Large intestine (tissue), 3 donors: ENCODE measurements around the gene SESN3. TPM values are rescaled to one million over a fixed set of nuclear protein-coding genes. Genes with fewer than 3 reads are reported as not detected.
A peak's percentile ranks its signal among the peaks of the same experiment; 100 is the strongest.
"Not testable (repeated sequence)": the region's sequence is repeated elsewhere in the genome, so short reads cannot be mapped to it uniquely, and the experiment has no call there.

Experiments used
- DNase-seq, 2 donors: peaks; one replicate each; pipeline versions ENCODE4 v3.0.0 to v3.0.0-alpha.2; 2013
- H3K27ac ChIP-seq: one replicate; pipeline ENCODE4 v1.5.1; 2013; ENCODE audit warnings: low read length
- H3K27me3 ChIP-seq: 2 replicates; pipeline ENCODE4 v1.6.1; 2013; ENCODE audit warnings: low read length; ENCODE audit not compliant: control insufficient read depth, insufficient read depth
- H3K36me3 ChIP-seq: 2 replicates; pipeline ENCODE4 v1.6.1; 2013; ENCODE audit warnings: low read length; ENCODE audit not compliant: control insufficient read depth, insufficient read depth
- H3K4me1 ChIP-seq: one replicate; pipeline ENCODE4 v1.6.1; 2013; ENCODE audit warnings: low read length; ENCODE audit not compliant: control insufficient read depth, insufficient read depth
- H3K4me3 ChIP-seq: one replicate; pipeline ENCODE4 v1.5.1; 2013; ENCODE audit warnings: low read length
- H3K9me3 ChIP-seq: one replicate; pipeline ENCODE4 v1.6.1; 2013; ENCODE audit warnings: mild to moderate bottlenecking, low read depth, low read length, moderate library complexity; ENCODE audit not compliant: control insufficient read depth
- WGBS: methylation state at CpG from one replicate; pipeline ENCODE4 v1.1.5; 2013; ENCODE audit warnings: low lambda C conversion rate; ENCODE audit not compliant: insufficient coverage; 5-methylcytosine and 5-hydroxymethylcytosine counted together
- polyA plus RNA-seq: library from polyadenylated mRNA; unstranded; fragments of 120-200 nt; gene quantifications from one replicate; pipeline ENCODE4 v1.2.1, GENCODE V29; 2013

Gene SESN3
- polyA plus RNA-seq, 1 donor: 37.2 TPM

GRCh38 chr11:95251896-95252295, 20.9 kb upstream of the SESN3 start:
- H3K36me3 ChIP-seq, H3K27ac ChIP-seq, H3K9me3 ChIP-seq, H3K4me3 ChIP-seq, DNase-seq, H3K27me3 ChIP-seq: not testable (repeated sequence)
- H3K4me1 ChIP-seq: peaks cover 39% of the 10 kb centered on the region
- WGBS: no CpG with 5 or more reads among the region's 6 CpGs

- Histone ChIP-seq H3K4me3 (no peak overlapping the region), H3K9me3 (no peaks in the 10 kb centered on the region), H3K27me3 (no peaks in the 10 kb centered on the region), H3K4me1 (peaks cover 26% of the 10 kb centered on the region), H3K27ac (no peak overlapping the region), H3K36me3 (no peaks in the 10 kb centered on the region)
- WGBS: 73% methylated on average over 2 of the region's 4 CpGs
- DNase-seq: no peak
These were observed 17.9 kb upstream of the SESN3 start for GRCh38 chr11:95248666-95249467.

GRCh38 chr11:95247883-95248282, 16.9 kb upstream of the SESN3 start:
- Histone ChIP-seq H3K4me3 (no peak overlapping the region), H3K27ac (no peak overlapping the region), H3K9me3 (no peaks in the 10 kb centered on the region), H3K27me3 (no peaks in the 10 kb centered on the region), H3K36me3 (no peaks in the 10 kb centered on the region), H3K4me1 (peaks cover 22% of the 10 kb centered on the region)
- WGBS: 100% methylated on average over 2 of the region's 3 CpGs
- no peak for DNase-seq

- H3K36me3 ChIP-seq: no peaks in the 10 kb centered on the region
- no CpG with 5 or more reads among the region's 1 CpG for WGBS
- H3K4me3 ChIP-seq: no peak overlapping the region
These were observed 16.2 kb upstream of the SESN3 start for GRCh38 chr11:95247127-95247684.

GRCh38 chr11:95245581-95245980, 14.6 kb upstream of the SESN3 start:
- H3K27ac ChIP-seq: peak overlapping the region; percentile 80
- H3K36me3 ChIP-seq: no peaks in the 10 kb centered on the region
- H3K9me3 ChIP-seq: no peaks in the 10 kb centered on the region
- peaks cover 33% of the 10 kb centered on the region for H3K4me1 ChIP-seq
- no peak overlapping the region for H3K4me3 ChIP-seq
- H3K27me3 ChIP-seq: no peaks in the 10 kb centered on the region
- no peak for DNase-seq
- WGBS: no CpG with 5 or more reads among the region's 1 CpG

More at GRCh38 chr11:95247127-95247684, 16.2 kb upstream of the SESN3 start:
- Histone ChIP-seq H3K9me3 (no peaks in the 10 kb centered on the region), H3K4me1 (peaks cover 21% of the 10 kb centered on the region), H3K27ac (no peak overlapping the region), H3K27me3 (no peaks in the 10 kb centered on the region)
- DNase-seq: no peak

GRCh38 chr11:95245038-95245437, 14.0 kb upstream of the SESN3 start:
- DNase-seq: peak; percentile 46 to 65
- Histone ChIP-seq H3K27me3 (no peaks in the 10 kb centered on the region), H3K9me3 (no peaks in the 10 kb centered on the region), H3K36me3 (no peaks in the 10 kb centered on the region), H3K4me1 (peaks cover 35% of the 10 kb centered on the region), H3K4me3 (no peak overlapping the region), H3K27ac (peak overlapping the region; percentile 80)
- 49% methylated on average over 2 of the region's 3 CpGs for WGBS

DNA sequence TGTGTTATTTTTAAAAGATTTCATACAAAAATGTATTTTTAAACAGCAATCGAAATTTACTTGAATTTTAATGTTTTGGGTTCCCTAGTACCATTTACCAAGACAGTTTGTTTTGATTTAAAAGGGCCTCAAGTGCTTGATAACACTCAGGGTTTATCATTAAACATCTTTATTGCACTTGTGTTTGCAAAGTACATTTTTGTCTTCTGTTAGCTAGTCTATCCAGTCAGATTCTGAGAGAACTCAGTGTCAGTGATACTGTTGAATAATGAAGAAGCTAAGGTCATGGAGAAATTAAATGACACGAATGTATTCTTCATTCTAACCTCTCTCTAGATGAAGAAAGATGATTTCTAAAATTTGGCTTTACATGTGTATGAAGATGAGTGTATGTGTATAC, 12.7 kb upstream of the SESN3 start:
- H3K9me3 ChIP-seq: no peaks in the 10 kb centered on the region
- DNase-seq: peak in 1 of 2 donors; percentile 61
- no peaks in the 10 kb centered on the region for H3K36me3 ChIP-seq
- peaks cover 39% of the 10 kb centered on the region for H3K4me1 ChIP-seq
- H3K4me3 ChIP-seq: no peak overlapping the region
- no peaks in the 10 kb centered on the region for H3K27me3 ChIP-seq
- WGBS: no CpG with 5 or more reads among the region's 2 CpGs
- H3K27ac ChIP-seq: peak overlapping the region; percentile 80

DNA sequence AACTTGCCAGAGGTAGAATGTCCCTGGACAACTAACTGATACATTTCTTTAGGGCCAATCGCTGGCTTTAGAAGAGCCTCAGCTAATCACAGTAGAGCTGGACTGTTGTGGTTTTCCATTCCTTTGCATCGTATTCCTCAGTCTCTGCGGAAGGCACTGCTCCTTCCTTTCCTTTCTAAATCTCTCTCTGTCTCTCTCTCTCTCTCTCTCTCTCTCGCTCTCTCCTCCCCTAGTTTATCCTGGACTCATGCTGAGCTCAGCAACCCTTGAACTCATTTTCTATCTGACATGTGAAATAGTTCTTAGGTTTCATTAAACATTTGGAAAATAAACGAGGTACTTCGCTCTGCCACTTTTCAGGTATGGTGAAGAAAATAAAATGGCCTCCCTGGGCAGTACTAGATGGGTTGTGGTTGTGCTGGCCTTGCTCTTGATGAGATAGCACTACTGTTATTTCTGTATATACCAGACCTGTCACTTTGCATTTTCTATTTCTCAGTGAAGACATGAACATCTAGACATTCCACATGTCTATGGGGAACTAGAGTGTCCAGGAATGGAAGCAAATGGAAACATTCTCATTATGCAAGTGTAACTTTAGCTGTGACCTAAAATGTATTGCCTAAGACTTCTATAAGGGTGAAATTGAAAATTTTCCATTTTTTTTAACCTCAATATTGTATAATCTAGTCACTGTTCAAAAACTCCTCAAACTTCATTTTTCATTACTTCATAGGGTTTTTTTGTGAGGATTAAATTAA, 12.0 kb upstream of the SESN3 start:
- H3K27ac ChIP-seq: peak overlapping the region; percentile 80

GRCh38 chr11:95242091-95242844, 11.3 kb upstream of the SESN3 start:
- Histone ChIP-seq H3K4me3 (no peak overlapping the region), H3K9me3 (no peaks in the 10 kb centered on the region), H3K27me3 (no peaks in the 10 kb centered on the region), H3K36me3 (no peaks in the 10 kb centered on the region), H3K27ac (peak overlapping the region; percentile 80), H3K4me1 (peaks cover 39% of the 10 kb centered on the region)
- peak in 1 of 2 donors; percentile 64 for DNase-seq
- 20% methylated on average over 6 of the region's 8 CpGs for WGBS

More for the DNA sequence above, 12.0 kb upstream of the SESN3 start:
- DNase-seq: peak in 1 of 2 donors; percentile 64
- 50% methylated on average over 2 of the region's 6 CpGs for WGBS
- Histone ChIP-seq H3K27me3 (no peaks in the 10 kb centered on the region), H3K4me3 (no peak overlapping the region), H3K36me3 (no peaks in the 10 kb centered on the region), H3K9me3 (no peaks in the 10 kb centered on the region), H3K4me1 (peaks cover 39% of the 10 kb centered on the region)

DNA sequence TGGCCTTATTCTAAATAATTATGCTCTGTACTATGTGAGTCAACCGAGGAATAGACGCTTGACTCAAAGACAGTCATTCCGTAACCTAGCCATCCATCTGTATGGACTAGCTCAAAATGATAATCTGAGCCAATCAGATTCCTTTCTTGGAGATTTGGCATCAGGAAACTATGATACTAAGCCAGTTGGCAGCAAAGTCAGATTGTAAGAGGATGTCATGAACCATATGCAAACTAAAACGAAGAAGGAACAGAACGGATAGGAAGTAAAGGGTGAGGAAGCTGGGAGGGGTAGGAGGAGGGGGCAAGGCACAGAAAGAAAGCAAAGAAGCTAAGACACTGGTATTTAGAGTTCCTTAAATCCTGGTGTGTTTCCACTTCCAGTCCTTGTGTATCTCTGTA, 10.7 kb upstream of the SESN3 start:
- peaks cover 39% of the 10 kb centered on the region for H3K4me1 ChIP-seq
- peak overlapping the region; percentile 80 for H3K27ac ChIP-seq
- H3K4me3 ChIP-seq: no peak overlapping the region
- WGBS: 37% methylated on average over 2 of the region's 5 CpGs
- no peaks in the 10 kb centered on the region for H3K27me3 ChIP-seq
- no peaks in the 10 kb centered on the region for H3K9me3 ChIP-seq
- H3K36me3 ChIP-seq: no peaks in the 10 kb centered on the region
- DNase-seq: no peak
